Measurements from ENCODE around the gene RUNX3. TPM values are rescaled to one million over a fixed set of nuclear protein-coding genes. Genes with fewer than 3 reads are reported as not detected.

RUNX3 gene
- total RNA-seq, 1 experiment from 2014 or later = 8.6 TPM

DNA sequence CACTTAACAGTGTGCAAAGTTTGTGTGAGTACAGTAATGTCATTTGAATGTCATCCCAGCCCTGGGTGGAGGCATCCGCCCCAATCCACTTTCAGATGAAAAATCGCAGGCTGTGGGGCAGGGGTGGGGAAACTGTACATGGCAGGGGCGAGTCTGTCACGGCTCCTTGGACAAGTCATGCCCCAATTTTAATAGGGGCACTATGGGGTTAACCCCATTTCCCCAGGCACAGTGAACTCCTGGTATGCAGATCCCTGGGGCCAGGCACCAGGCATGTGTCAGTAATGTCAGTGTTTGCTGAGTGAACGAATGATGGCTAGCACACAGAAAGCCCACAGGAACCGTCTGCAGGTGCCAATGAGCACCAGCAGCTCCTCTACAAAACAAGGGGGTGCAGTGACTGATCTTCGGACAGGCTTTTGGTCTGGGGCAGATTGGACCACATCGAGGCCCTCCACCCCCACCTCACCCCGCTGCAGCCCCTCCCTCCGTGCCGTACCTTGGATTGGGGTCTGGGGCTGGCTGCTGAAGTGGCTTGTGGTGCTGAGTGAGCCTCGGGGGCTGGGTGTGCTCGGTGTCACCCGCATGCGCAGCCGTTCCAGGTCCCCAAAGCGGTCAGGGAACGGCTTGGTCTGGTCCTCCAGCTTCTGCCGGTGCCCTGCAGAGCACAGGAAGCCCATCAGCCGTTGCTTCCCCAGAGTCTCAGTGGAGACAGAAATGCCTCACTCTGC lies 23.2 kb downstream of the RUNX3 start:
- ChIA-PET POLR2A (ENCODE audit: low non-redundant PET) (no interaction called here), CTCF (no interaction called here)
- no peaks in the 10 kb centered on the region for H3K27me3 ChIP-seq (replicated peaks; ENCODE audit: insufficient read depth, low read depth, low read length, poor library complexity)
- no peak for DNase-seq (ENCODE audit: low spot score)
- no peak overlapping the region for H3K4me3 ChIP-seq (ENCODE audit: low read depth, low read length, poor library complexity, severe bottlenecking)
- no peaks in the 10 kb centered on the region for H3K36me3 ChIP-seq (ENCODE audit: insufficient read depth, low read length, poor library complexity, severe bottlenecking)
- H3K9me3 ChIP-seq (ENCODE audit: low read depth, low read length, poor library complexity, severe bottlenecking) = no peaks in the 10 kb centered on the region
- no TSS peak for BruUV-seq (replicated peaks)
- no peak overlapping the region for H3K27ac ChIP-seq (ENCODE audit: low read depth, low read length, poor library complexity, severe bottlenecking)
- TF ChIP-seq, protein P1, sequence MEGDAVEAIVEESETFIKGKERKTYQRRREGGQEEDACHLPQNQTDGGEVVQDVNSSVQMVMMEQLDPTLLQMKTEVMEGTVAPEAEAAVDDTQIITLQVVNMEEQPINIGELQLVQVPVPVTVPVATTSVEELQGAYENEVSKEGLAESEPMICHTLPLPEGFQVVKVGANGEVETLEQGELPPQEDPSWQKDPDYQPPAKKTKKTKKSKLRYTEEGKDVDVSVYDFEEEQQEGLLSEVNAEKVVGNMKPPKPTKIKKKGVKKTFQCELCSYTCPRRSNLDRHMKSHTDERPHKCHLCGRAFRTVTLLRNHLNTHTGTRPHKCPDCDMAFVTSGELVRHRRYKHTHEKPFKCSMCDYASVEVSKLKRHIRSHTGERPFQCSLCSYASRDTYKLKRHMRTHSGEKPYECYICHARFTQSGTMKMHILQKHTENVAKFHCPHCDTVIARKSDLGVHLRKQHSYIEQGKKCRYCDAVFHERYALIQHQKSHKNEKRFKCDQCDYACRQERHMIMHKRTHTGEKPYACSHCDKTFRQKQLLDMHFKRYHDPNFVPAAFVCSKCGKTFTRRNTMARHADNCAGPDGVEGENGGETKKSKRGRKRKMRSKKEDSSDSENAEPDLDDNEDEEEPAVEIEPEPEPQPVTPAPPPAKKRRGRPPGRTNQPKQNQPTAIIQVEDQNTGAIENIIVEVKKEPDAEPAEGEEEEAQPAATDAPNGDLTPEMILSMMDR (conservative IDR thresholded peaks at IDR 0.05; ENCODE audit: low read depth, low read length) = no peak
- no peak for TF ChIP-seq EZH2 (IDR thresholded peaks at IDR 0.05; ENCODE audit: borderline replicate concordance, low read depth, low read length, poor library complexity, severe bottlenecking)
- intact Hi-C loops (cut with micrococcal nuclease; ENCODE audit: unreplicated experiment) = no loop called here
- no peaks in the 10 kb centered on the region for H3K4me1 ChIP-seq (ENCODE audit: insufficient read depth, low read length, poor library complexity, severe bottlenecking)

DNA sequence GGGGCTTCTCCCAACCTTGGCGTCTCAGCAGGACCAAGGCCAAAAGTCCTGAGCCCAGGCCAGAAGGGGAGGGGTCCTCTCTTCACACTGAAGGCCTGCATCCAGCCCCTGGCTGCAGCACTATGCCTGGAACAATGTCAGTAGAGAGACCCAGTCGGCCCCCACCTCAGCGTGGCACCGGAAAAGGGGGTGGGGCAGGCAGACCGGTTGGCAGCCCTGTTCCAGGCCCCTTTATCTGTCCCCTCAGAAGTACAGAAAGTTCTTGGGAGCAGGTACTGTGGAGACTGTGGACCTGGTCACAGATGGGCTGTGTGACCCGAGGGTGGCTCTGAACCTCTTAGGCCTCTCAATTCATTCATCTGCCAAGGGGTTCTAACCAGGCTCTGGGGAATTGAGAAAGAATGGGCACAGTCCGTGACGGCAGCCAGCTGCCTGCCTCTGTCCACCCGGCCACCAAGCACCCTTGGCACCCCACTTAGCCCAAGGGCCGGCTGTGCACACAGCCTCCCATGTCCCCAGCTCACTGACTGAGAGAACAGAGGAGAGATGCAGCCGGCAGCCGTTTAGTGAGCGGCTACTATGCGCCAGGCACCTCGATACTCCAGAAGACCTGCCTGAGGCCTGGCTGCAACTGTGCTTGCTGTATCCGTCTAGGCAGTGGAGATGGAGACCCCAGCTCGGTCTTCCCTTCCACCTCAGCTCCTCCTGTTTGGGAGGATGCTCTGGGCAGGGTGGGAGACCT lies 23.9 kb downstream of the RUNX3 start:
- CTCF ChIA-PET = no interaction called here

DNA sequence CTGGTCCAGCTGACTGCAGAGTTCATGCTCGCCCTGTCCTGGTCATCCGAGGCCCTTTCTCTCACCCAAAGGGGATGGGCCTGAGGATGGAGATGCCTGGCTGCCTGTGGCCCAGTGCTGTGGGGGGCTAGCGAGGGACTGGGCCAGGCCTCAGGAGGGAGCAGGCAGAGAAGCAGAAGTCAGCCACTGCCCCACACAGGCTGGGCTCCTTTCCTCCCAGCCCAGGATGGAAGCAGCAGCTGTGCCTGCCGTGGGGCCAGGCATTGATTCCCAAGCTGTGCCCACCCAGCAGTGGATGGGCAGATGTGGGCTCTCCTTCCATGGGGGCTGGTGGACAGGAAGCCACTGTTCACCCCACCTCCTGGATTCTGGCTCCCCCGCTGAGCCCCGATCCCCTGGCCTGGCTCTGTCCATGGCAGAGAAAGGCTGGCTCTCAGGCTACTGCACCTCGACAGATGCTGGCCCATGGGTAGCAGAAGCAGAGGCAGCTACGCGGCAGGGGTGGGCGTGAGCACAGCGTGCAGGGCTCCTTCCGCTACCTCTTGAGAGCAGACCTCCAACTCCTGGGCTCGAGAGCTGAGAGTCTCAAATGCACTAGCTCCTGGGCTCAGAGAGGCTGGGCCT lies 24.6 kb downstream of the RUNX3 start:
- ChIA-PET CTCF (no interaction called here), POLR2A (ENCODE audit: low non-redundant PET) (no interaction called here)
- intact Hi-C loops (cut with micrococcal nuclease; ENCODE audit: unreplicated experiment) = no loop called here
- Histone ChIP-seq H3K9me3 (ENCODE audit: low read depth, low read length, poor library complexity, severe bottlenecking) (no peaks in the 10 kb centered on the region), H3K4me3 (ENCODE audit: low read depth, low read length, poor library complexity, severe bottlenecking) (no peak overlapping the region), H3K27ac (ENCODE audit: low read depth, low read length, poor library complexity, severe bottlenecking) (no peak overlapping the region), H3K36me3 (ENCODE audit: insufficient read depth, low read length, poor library complexity, severe bottlenecking) (no peaks in the 10 kb centered on the region), H3K27me3 (replicated peaks; ENCODE audit: insufficient read depth, low read depth, low read length, poor library complexity) (no peaks in the 10 kb centered on the region), H3K4me1 (ENCODE audit: insufficient read depth, low read length, poor library complexity, severe bottlenecking) (no peaks in the 10 kb centered on the region)
- no peak for TF ChIP-seq EZH2 (IDR thresholded peaks at IDR 0.05; ENCODE audit: borderline replicate concordance, low read depth, low read length, poor library complexity, severe bottlenecking)
- TF ChIP-seq, protein P1 (conservative IDR thresholded peaks at IDR 0.05; ENCODE audit: low read depth, low read length) = no peak
- DNase-seq (ENCODE audit: low spot score) = no peak
- no TSS peak for BruUV-seq (replicated peaks)

More for the DNA sequence above, 23.9 kb downstream of the RUNX3 start:
- Histone ChIP-seq H3K9me3 (ENCODE audit: low read depth, low read length, poor library complexity, severe bottlenecking) (no peaks in the 10 kb centered on the region), H3K4me1 (ENCODE audit: insufficient read depth, low read length, poor library complexity, severe bottlenecking) (no peaks in the 10 kb centered on the region), H3K27me3 (replicated peaks; ENCODE audit: insufficient read depth, low read depth, low read length, poor library complexity) (no peaks in the 10 kb centered on the region), H3K4me3 (ENCODE audit: low read depth, low read length, poor library complexity, severe bottlenecking) (no peak overlapping the region), H3K36me3 (ENCODE audit: insufficient read depth, low read length, poor library complexity, severe bottlenecking) (no peaks in the 10 kb centered on the region), H3K27ac (ENCODE audit: low read depth, low read length, poor library complexity, severe bottlenecking) (no peak overlapping the region)
- no TSS peak for BruUV-seq (replicated peaks)
- intact Hi-C loops (cut with micrococcal nuclease; ENCODE audit: unreplicated experiment) = no loop called here
- DNase-seq (ENCODE audit: low spot score) = no peak
- no peak for TF ChIP-seq EZH2 (IDR thresholded peaks at IDR 0.05; ENCODE audit: borderline replicate concordance, low read depth, low read length, poor library complexity, severe bottlenecking)
- TF ChIP-seq, protein P1 (conservative IDR thresholded peaks at IDR 0.05; ENCODE audit: low read depth, low read length) = no peak
- POLR2A ChIA-PET (ENCODE audit: low non-redundant PET) = no interaction called here
